SIG-M5 (cell line): Measurements from ENCODE around the gene GPR132.
"Not testable (repeated sequence)": the region's sequence is repeated elsewhere in the genome, so short reads cannot be mapped to it uniquely, and the experiment has no call there.

ENCODE experiments used
- DNase-seq: peaks from one replicate; lab custom pipeline; 2025; lab: John Stamatoyannopoulos, UW

Gene GPR132

GRCh38 chr14:105065280-105066228 lies at the start of gene GPR132:
Gene GPR132 (minus strand): TSS chr14:105065430. CDS start chr14:105055420, 10,010 bp downstream.
- peak; percentile 96 for DNase-seq

GRCh38 chr14:105109243-105109642 lies 44.0 kb upstream of the GPR132 start:
- not testable (repeated sequence) for DNase-seq

GRCh38 chr14:105108516-105108864 lies 43.3 kb upstream of the GPR132 start:
- DNase-seq: no peak

GRCh38 chr14:105107781-105108515 lies 42.7 kb upstream of the GPR132 start:
- DNase-seq: no peak

- no peak for DNase-seq
These were observed 42.1 kb upstream of the GPR132 start for GRCh38 chr14:105107351-105107750.

GRCh38 chr14:105105158-105105557 lies 39.9 kb upstream of the GPR132 start:
- no peak for DNase-seq

GRCh38 chr14:105102893-105103292 lies 37.7 kb upstream of the GPR132 start:
- no peak for DNase-seq

- no peak for DNase-seq
These were observed 37.2 kb upstream of the GPR132 start for GRCh38 chr14:105102361-105102870.

- DNase-seq: no peak
These were observed 35.7 kb upstream of the GPR132 start for GRCh38 chr14:105100910-105101309.

- no peak for DNase-seq
These were observed 34.5 kb upstream of the GPR132 start for GRCh38 chr14:105099778-105100177.

- DNase-seq: no peak
These were observed 33.1 kb upstream of the GPR132 start for GRCh38 chr14:105098316-105098715.

GRCh38 chr14:105097794-105098127 lies 32.5 kb upstream of the GPR132 start:
- DNase-seq: no peak

- DNase-seq: no peak
These were observed 31.1 kb upstream of the GPR132 start for GRCh38 chr14:105096206-105096875.

GRCh38 chr14:105095236-105095805 lies 30.1 kb upstream of the GPR132 start:
- no peak for DNase-seq

GRCh38 chr14:105094193-105094907 lies 29.1 kb upstream of the GPR132 start:
- no peak for DNase-seq

GRCh38 chr14:105093431-105094192 lies 28.4 kb upstream of the GPR132 start:
- no peak for DNase-seq

- no peak for DNase-seq
These were observed 27.8 kb upstream of the GPR132 start for GRCh38 chr14:105093038-105093430.

- DNase-seq: no peak
These were observed 27.2 kb upstream of the GPR132 start for GRCh38 chr14:105092171-105093037.

- DNase-seq: no peak
These were observed 26.4 kb upstream of the GPR132 start for GRCh38 chr14:105091517-105092170.
